Measurements from ENCODE around the gene ATF1. TPM values are rescaled to one million over a fixed set of nuclear protein-coding genes. Genes with fewer than 3 reads are reported as not detected.
"Not testable (repeated sequence)": the region's sequence is repeated elsewhere in the genome, so short reads cannot be mapped to it uniquely, and the experiment has no call there.

The ATF1 gene
- total RNA-seq, 1 experiment from 2014 or later = 21.8 TPM

GRCh38 chr12:50855679-50856078, 91.8 kb downstream of the ATF1 start:
- DNase-seq (ENCODE audit: low read depth) = not testable (repeated sequence)

DNA sequence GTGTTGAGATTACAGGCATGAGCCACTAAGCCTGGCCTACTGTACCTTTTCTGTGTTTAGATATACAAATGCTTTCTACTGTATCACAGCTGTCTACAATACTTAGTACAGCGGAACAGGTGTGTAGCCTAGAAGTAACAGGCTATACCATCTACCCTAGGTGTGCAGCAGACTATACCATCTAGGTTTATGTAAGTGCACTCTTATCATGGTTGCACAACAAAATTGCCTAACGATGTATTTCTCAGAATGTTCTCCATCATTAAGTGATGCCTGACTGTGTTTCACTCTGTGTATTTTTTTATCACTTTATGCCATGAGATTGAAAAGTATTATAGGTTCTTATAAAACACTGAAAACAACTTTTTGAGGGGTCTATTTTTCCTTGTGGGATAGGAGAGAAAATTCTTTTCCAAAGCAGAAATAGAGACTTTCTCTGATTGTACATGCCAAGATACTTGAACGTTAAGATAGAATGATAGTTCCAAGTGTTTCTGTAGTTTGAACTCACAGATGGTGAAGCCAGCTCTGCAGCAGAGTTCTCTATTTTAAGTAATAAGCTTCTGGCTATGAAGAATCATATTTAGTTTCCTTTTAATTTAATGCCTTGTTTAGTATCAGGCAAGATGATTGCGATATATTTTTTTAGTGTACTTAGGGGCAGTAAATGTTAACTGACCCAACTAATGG, 95.9 kb downstream of the ATF1 start:
- no peak for DNase-seq (ENCODE audit: low read depth)

DNA sequence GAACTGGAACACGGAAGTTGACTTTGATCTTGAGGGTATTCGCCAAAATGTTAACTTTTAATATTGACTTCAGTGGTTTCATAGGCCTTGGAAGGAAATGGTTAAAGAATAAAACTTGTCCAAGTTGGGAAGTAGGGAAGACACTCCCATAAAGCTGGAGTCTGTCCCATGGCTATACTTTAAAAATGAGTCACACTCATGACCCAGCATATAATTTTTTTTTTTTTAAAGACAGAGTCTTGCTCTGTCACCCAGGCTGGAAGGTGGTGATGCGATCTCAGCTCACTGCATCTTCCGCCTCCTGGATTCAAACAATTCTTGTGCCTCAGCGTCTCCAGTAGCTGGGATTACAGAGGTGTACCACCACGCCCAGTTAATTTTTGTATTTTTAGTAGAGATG, 98.4 kb downstream of the ATF1 start:
- DNase-seq (ENCODE audit: low read depth) = peak; percentile 39

GRCh38 chr12:50865266-50865665, 101.4 kb downstream of the ATF1 start:
- DNase-seq (ENCODE audit: low read depth) = no peak

DNA sequence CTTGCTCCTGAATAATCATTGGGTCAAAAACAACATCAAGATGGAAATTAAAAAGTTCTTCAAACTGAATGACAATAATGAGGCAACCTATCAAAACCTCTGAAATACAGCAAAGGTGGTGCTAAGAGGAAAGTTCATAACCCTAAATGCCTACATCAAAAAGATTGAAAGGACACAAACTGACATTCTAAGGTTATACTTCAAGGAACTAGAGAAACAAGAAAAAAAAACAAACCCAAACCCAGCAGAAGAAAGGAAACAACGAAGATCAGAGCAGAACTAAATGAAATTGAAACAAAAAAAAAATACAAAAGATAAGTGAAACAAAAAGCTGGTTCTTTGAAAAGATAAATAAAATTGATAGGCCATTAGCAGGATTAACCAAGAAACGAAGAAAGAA, 105.0 kb downstream of the ATF1 start:
- DNase-seq (ENCODE audit: low read depth) = not testable (repeated sequence)

Other genes with a start within 250 kb of the ATF1 start
- not detected in 2 replicates for gene TMPRSS12, start 78.8 kb downstream of the ATF1 start, total RNA-seq (2014; rRNA removed; shearing (Covaris generic))
- gene HIGD1C, start 188.4 kb downstream of the ATF1 start, total RNA-seq (2014; rRNA removed; shearing (Covaris generic)) = not detected in 2 replicates

All from Daoy (cell line).